HEK293 (cell line): ENCODE data around the gene KLHL28.
A peak's percentile ranks its signal among the peaks of the same experiment; 100 is the strongest.

Experiments
- CTCF ChIA-PET: fragments of 350-600 bp; formaldehyde crosslinking; extraction: SDS; loops from one replicate; lab custom pipeline; 2021; ENCODE audit warnings: antibody characterized with exemption; lab: Yijun Ruan, JAX
- POLR2A ChIA-PET: fragments of 300-600 bp; formaldehyde crosslinking; extraction: SDS; loops from one replicate; lab custom pipeline; 2020; ENCODE audit warnings: antibody characterized with exemption, inconsistent platforms; lab: Yijun Ruan, JAX
- H3K27ac ChIP-seq: fragments of 200-500 bp; sonication (Bioruptor generic); 2 replicates; pipeline ENCODE4 v1.5.1; 2014; ENCODE audit warnings: low read depth, low read length, control low read depth, inconsistent platforms; ENCODE audit errors: extremely low read depth
- H3K36me3 ChIP-seq, 2 experiments: fragments of 200-500 bp in 1 of 2; sonication (Bioruptor generic) in 1 of 2; 1 replicate in 1 of 2; 2 replicates in 1 of 2; pipeline ENCODE4 v1.5.1; 2014 to 2017; ENCODE audit warnings: inconsistent platforms in 2 of 2, low read length in 2 of 2; ENCODE audit not compliant: control insufficient read depth in 2 of 2, insufficient read depth in 1 of 2
- H3K4me1 ChIP-seq: fragments of 200-500 bp; sonication (Bioruptor generic); 2 replicates; pipeline ENCODE4 v1.5.1; 2014; ENCODE audit warnings: mild to moderate bottlenecking, low read length, inconsistent platforms; ENCODE audit not compliant: control insufficient read depth, insufficient read depth
- H3K4me3 ChIP-seq: 2 replicates; pipeline ENCODE4 v1.5.1; 2011; ENCODE audit warnings: low read depth, mild to moderate bottlenecking, control low read depth, low read length, moderate library complexity
- H3K9me3 ChIP-seq: fragments of 200-500 bp; sonication (Bioruptor generic); 2 replicates; pipeline ENCODE4 v1.5.1; 2014; ENCODE audit warnings: low read depth, low read length, inconsistent platforms; ENCODE audit not compliant: control insufficient read depth, insufficient read depth
- GFI1B ChIP-seq: fragments of 450-650 bp; formaldehyde crosslinking; IDR thresholded peaks from 2 replicates; pipeline ENCODE4 v1.5.1; 2016; ENCODE audit warnings: missing biosample characterization, missing genetic modification characterization
- ZNF146 ChIP-seq: fragments of 450-650 bp; formaldehyde crosslinking; IDR thresholded peaks from 2 replicates; pipeline ENCODE4 v1.5.1; 2016; ENCODE audit warnings: missing biosample characterization, missing genetic modification characterization
- ZNF350 ChIP-seq: fragments of 450-650 bp; formaldehyde crosslinking; IDR thresholded peaks from 2 replicates; pipeline ENCODE4 v1.5.0; 2017; ENCODE audit warnings: missing biosample characterization, mild to moderate bottlenecking, missing genetic modification characterization
- ZSCAN18 ChIP-seq: fragments of 450-650 bp; formaldehyde crosslinking; IDR thresholded peaks from 2 replicates; pipeline ENCODE4 v1.5.1; 2016; ENCODE audit warnings: missing biosample characterization, missing genetic modification characterization
- TF ChIP-seq, protein P1 (sequence below): fragments of 450-650 bp; formaldehyde crosslinking; IDR thresholded peaks from 2 replicates; pipeline ENCODE4 v1.5.1; 2016; ENCODE audit warnings: missing biosample characterization, missing genetic modification characterization
- TF ChIP-seq, protein P2 (sequence below): fragments of 450-650 bp; formaldehyde crosslinking; IDR thresholded peaks from 2 replicates; pipeline ENCODE4 v1.5.1; 2016; ENCODE audit warnings: missing biosample characterization, missing genetic modification characterization

Gene KLHL28

DNA sequence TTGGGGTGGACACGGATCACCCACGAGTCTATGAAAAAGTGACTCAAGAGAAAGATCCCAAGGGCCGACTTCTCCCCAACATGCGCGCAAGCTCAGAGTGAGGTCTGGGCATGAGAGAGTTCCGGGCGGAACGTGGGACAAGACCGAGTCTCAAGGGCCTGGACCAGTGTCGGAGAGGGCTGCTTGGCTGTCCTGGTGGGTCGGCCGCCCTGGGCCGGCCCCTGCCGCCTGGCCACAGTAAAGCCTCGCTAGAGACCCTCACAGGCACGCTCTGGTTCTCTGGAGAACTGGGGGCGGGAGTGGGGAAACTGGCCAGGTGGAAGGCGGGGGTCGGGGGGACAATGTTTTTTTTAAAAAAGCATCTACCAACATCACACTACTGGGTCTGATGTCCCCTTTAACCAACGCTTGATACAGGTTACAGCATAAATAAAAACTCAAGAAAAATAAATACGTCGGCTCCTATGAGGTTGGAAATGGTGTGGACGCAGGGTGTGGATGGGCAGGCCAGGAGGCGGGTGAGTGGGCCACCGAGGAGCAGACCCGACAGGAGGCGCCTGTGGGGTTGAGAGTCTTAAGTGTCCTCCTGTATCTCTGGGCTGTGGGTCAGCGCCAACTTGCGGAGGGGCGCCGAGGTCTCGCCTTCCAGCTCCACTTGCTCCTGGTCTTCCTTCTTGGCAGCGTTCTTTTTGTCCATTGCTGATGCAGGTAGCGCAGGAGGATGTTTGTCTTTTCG, 74.7 kb downstream of the KLHL28 start:
- POLR2A ChIA-PET: no interaction called here
- Histone ChIP-seq H3K4me3 (no peak overlapping the region), H3K27ac (no peak overlapping the region), H3K4me1 (no peaks in the 10 kb centered on the region), H3K9me3 (no peaks in the 10 kb centered on the region), H3K36me3 (no peaks in the 10 kb centered on the region)
- CTCF ChIA-PET: interaction anchor here (0.8 kb wide), 1 partner anchor 1884 kb away, joined by 3 read pairs; no protein-coding TSS in a partner anchor
- TF ChIP-seq ZSCAN18 (no peak), ZNF350 (tag by site-specific recombination) (no peak), GFI1B (no peak)
- TF ChIP-seq, protein P1, sequence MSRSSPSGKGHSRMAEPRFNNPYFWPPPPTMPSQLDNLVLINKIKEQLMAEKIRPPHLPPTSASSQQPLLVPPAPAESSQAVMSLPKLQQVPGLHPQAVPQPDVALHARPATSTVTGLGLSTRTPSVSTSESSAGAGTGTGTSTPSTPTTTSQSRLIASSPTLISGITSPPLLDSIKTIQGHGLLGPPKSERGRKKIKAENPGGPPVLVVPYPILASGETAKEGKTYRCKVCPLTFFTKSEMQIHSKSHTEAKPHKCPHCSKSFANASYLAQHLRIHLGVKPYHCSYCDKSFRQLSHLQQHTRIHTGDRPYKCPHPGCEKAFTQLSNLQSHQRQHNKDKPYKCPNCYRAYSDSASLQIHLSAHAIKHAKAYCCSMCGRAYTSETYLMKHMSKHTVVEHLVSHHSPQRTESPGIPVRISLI (tag by site-specific recombination): no peak

DNA sequence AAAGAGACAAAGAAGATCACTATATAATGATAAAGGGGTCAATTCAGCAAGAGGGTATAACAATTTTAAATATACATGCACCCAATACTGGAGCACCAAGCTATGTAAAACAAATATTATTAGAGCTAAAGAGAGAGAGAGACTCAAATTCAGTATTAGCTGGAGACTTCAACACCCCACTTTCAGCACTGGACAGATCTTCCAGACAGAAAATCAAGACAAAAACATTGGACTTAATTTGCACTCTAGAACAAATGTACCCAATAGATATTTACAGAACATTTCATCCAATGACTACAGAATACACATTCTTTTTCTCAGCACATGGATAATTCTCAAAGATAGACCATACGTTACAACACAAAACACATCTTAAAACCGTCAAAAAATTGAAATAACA, 81.0 kb downstream of the KLHL28 start:
- ChIA-PET CTCF (no interaction called here), POLR2A (no interaction called here)
- Histone ChIP-seq H3K4me3 (no peak overlapping the region), H3K36me3 (no peaks in the 10 kb centered on the region), H3K27ac (no peak overlapping the region), H3K4me1 (no peaks in the 10 kb centered on the region), H3K9me3 (no peaks in the 10 kb centered on the region)
- TF ChIP-seq, protein P2, sequence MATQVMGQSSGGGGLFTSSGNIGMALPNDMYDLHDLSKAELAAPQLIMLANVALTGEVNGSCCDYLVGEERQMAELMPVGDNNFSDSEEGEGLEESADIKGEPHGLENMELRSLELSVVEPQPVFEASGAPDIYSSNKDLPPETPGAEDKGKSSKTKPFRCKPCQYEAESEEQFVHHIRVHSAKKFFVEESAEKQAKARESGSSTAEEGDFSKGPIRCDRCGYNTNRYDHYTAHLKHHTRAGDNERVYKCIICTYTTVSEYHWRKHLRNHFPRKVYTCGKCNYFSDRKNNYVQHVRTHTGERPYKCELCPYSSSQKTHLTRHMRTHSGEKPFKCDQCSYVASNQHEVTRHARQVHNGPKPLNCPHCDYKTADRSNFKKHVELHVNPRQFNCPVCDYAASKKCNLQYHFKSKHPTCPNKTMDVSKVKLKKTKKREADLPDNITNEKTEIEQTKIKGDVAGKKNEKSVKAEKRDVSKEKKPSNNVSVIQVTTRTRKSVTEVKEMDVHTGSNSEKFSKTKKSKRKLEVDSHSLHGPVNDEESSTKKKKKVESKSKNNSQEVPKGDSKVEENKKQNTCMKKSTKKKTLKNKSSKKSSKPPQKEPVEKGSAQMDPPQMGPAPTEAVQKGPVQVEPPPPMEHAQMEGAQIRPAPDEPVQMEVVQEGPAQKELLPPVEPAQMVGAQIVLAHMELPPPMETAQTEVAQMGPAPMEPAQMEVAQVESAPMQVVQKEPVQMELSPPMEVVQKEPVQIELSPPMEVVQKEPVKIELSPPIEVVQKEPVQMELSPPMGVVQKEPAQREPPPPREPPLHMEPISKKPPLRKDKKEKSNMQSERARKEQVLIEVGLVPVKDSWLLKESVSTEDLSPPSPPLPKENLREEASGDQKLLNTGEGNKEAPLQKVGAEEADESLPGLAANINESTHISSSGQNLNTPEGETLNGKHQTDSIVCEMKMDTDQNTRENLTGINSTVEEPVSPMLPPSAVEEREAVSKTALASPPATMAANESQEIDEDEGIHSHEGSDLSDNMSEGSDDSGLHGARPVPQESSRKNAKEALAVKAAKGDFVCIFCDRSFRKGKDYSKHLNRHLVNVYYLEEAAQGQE: peak; percentile 79
- TF ChIP-seq ZNF146: no peak
